Measurements from ENCODE around the gene SH3TC1.

Gene SH3TC1

GRCh38 chr4:8173492-8174242 lies 25.4 kb upstream of the SH3TC1 start:
- no peaks in the 10 kb centered on the region for H3K36me3 ChIP-seq
- H3K4me3 ChIP-seq (ENCODE audit: low read depth in 1 of 2, low read length in 1 of 2), result no peak overlapping the region
- TF ChIP-seq CTCF (IDR thresholded peaks at IDR 0.05), result no peak
- no peaks in the 10 kb centered on the region for H3K4me1 ChIP-seq (ENCODE audit: control insufficient read depth in 1 of 2, insufficient read depth in 1 of 2, low read depth in 1 of 2, low read length in 1 of 2)
- peaks cover 3% of the 10 kb centered on the region for H3K9me3 ChIP-seq
- no peak overlapping the region for H3K27ac ChIP-seq
- peaks cover 8% of the 10 kb centered on the region for H3K27me3 ChIP-seq

GRCh38 chr4:8174970-8175369 lies 24.1 kb upstream of the SH3TC1 start:
- TF ChIP-seq CTCF (IDR thresholded peaks at IDR 0.05), result no peak
- Histone ChIP-seq H3K9me3 (no peaks in the 10 kb centered on the region), H3K4me1 (ENCODE audit: control insufficient read depth in 1 of 2, insufficient read depth in 1 of 2, low read depth in 1 of 2, low read length in 1 of 2) (no peaks in the 10 kb centered on the region), H3K4me3 (ENCODE audit: low read depth in 1 of 2, low read length in 1 of 2) (no peak overlapping the region), H3K27me3 (peaks cover 8% of the 10 kb centered on the region), H3K27ac (no peak overlapping the region), H3K36me3 (no peaks in the 10 kb centered on the region)

- H3K36me3 ChIP-seq, result no peaks in the 10 kb centered on the region
- peaks cover 8% of the 10 kb centered on the region for H3K27me3 ChIP-seq
- H3K9me3 ChIP-seq, result no peaks in the 10 kb centered on the region
- H3K4me3 ChIP-seq (ENCODE audit: low read depth in 1 of 2, low read length in 1 of 2), result no peak overlapping the region
- no peak for TF ChIP-seq CTCF (IDR thresholded peaks at IDR 0.05)
- H3K4me1 ChIP-seq (ENCODE audit: control insufficient read depth in 1 of 2, insufficient read depth in 1 of 2, low read depth in 1 of 2, low read length in 1 of 2), result no peaks in the 10 kb centered on the region
- no peak overlapping the region for H3K27ac ChIP-seq
Measured at GRCh38 chr4:8175686-8176085, 23.4 kb upstream of the SH3TC1 start.

GRCh38 chr4:8176547-8177399 lies 22.3 kb upstream of the SH3TC1 start:
- no peak for TF ChIP-seq CTCF (IDR thresholded peaks at IDR 0.05)
- no peak overlapping the region for H3K27ac ChIP-seq
- no peaks in the 10 kb centered on the region for H3K9me3 ChIP-seq
- no peaks in the 10 kb centered on the region for H3K4me1 ChIP-seq (ENCODE audit: control insufficient read depth in 1 of 2, insufficient read depth in 1 of 2, low read depth in 1 of 2, low read length in 1 of 2)
- peaks cover 7% of the 10 kb centered on the region for H3K27me3 ChIP-seq
- no peak overlapping the region for H3K4me3 ChIP-seq (ENCODE audit: low read depth in 1 of 2, low read length in 1 of 2)
- no peaks in the 10 kb centered on the region for H3K36me3 ChIP-seq

- no peak overlapping the region for H3K4me3 ChIP-seq (ENCODE audit: low read depth in 1 of 2, low read length in 1 of 2)
- no peaks in the 10 kb centered on the region for H3K9me3 ChIP-seq
- H3K27ac ChIP-seq, result no peak overlapping the region
- TF ChIP-seq CTCF (IDR thresholded peaks at IDR 0.05), result no peak
- H3K4me1 ChIP-seq (ENCODE audit: control insufficient read depth in 1 of 2, insufficient read depth in 1 of 2, low read depth in 1 of 2, low read length in 1 of 2), result no peaks in the 10 kb centered on the region
- no peaks in the 10 kb centered on the region for H3K36me3 ChIP-seq
- no peaks in the 10 kb centered on the region for H3K27me3 ChIP-seq
Measured at GRCh38 chr4:8177552-8177951, 21.5 kb upstream of the SH3TC1 start.
